ENCODE results near the gene PJVK.

DNA sequence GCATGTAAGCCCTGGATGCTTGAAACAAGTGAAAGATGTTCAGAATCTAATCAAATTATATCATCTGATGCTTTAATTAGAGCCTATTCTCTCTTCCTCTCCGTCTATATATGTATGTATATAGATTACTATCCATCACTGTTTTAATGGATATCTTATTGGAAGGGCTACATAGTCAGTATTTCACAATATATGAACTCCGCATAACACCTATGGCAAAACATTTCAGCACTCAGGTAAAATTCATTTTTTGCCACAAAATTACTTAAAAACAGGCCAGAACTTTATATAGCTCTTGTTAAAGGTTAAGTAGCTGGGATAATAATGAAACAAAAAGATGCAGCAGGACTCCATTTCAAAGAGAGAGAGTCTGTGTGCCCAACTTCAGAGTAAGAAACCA lies 1.2 kb downstream of the PJVK start:
- TF ChIP-seq EZH2 (IDR thresholded peaks at IDR 0.05; ENCODE audit: low read length): no peak
- TF ChIP-seq CTCF (optimal IDR thresholded peaks at IDR 0.05 in 1 of 3, IDR thresholded peaks at IDR 0.05 in 1 of 3, conservative IDR thresholded peaks at IDR 0.05 in 1 of 3; ENCODE audit: extremely low read depth in 1 of 3, insufficient read depth in 2 of 3, low read length in 3 of 3): no peak

Data from keratinocyte (primary cell).